ENCODE results near the gene HOXA9. TPM values are rescaled to one million over a fixed set of nuclear protein-coding genes. Genes with fewer than 3 reads are reported as not detected.

Gene HOXA9
- total RNA-seq, 2 experiments from 2014 or later, result not detected

- Mint-ChIP-seq H3K27me3 (peaks cover 94% of the 10 kb centered on the region), H3K27ac (no peak overlapping the region), H3K36me3 (ENCODE audit: low read depth) (no peaks in the 10 kb centered on the region), H3K4me1 (peaks cover 24% of the 10 kb centered on the region), H3K4me3 (no peak overlapping the region), H3K9me3 (no peaks in the 10 kb centered on the region)
- peak; percentile 9 for DNase-seq
- ChIA-PET CTCF (interaction anchor here (1.2 to 1.6 kb wide), 2 partner anchors 10 to 29 kb away, joined by 3 to 5 read pairs; no protein-coding TSS in a partner anchor), POLR2A (interaction anchor here (1.0 kb wide), 1 partner anchor 16 kb away, joined by 3 read pairs; no protein-coding TSS in a partner anchor)
Observed at GRCh38 chr7:27205325-27206280, 40.3 kb upstream of the HOXA9 start.

GRCh38 chr7:27204851-27205322, 39.5 kb upstream of the HOXA9 start:
- Mint-ChIP-seq H3K4me1 (peaks cover 28% of the 10 kb centered on the region), H3K9me3 (no peaks in the 10 kb centered on the region), H3K27me3 (peaks cover 91% of the 10 kb centered on the region), H3K4me3 (no peak overlapping the region), H3K27ac (no peak overlapping the region), H3K36me3 (ENCODE audit: low read depth) (no peaks in the 10 kb centered on the region)
- peak; percentile 12 for DNase-seq
- ChIA-PET CTCF (interaction anchor here (1.2 to 1.6 kb wide), 2 partner anchors 9 to 28 kb away, joined by 3 to 5 read pairs; no protein-coding TSS in a partner anchor), POLR2A (interaction anchor here (1.0 to 1.3 kb wide), 2 partner anchors 15 to 38 kb away, joined by 3 read pairs; partner anchors contain the start of gene EVX1)

- POLR2A ChIA-PET, result interaction anchor here (1.3 kb wide), 1 partner anchor 38 kb away, joined by 3 read pairs; the partner anchor contains the start of gene EVX1
- H3K4me1 Mint-ChIP-seq, result peaks cover 29% of the 10 kb centered on the region
- H3K4me3 Mint-ChIP-seq, result no peak overlapping the region
- DNase-seq, result peak; percentile 5
- CTCF ChIA-PET, result interaction anchor here (1.2 to 1.6 kb wide), 2 partner anchors 8 to 27 kb away, joined by 3 to 5 read pairs; no protein-coding TSS in a partner anchor
- H3K27me3 Mint-ChIP-seq, result peaks cover 87% of the 10 kb centered on the region
- H3K27ac Mint-ChIP-seq, result no peak overlapping the region
- no peaks in the 10 kb centered on the region for H3K9me3 Mint-ChIP-seq
- H3K36me3 Mint-ChIP-seq (ENCODE audit: low read depth), result no peaks in the 10 kb centered on the region
Observed at GRCh38 chr7:27203964-27204594, 38.7 kb upstream of the HOXA9 start.

- peak; percentile 5 for DNase-seq
- ChIA-PET POLR2A (no interaction called here), CTCF (interaction anchor here (1.0 to 1.4 kb wide), 2 partner anchors 8 to 24 kb away, joined by 3 to 8 read pairs; no protein-coding TSS in a partner anchor)
- H3K27me3 Mint-ChIP-seq, result peaks cover 88% of the 10 kb centered on the region
- no peak overlapping the region for H3K27ac Mint-ChIP-seq
- peaks cover 31% of the 10 kb centered on the region for H3K4me1 Mint-ChIP-seq
- H3K36me3 Mint-ChIP-seq (ENCODE audit: low read depth), result no peaks in the 10 kb centered on the region
- H3K9me3 Mint-ChIP-seq, result no peaks in the 10 kb centered on the region
- no peak overlapping the region for H3K4me3 Mint-ChIP-seq
Observed at GRCh38 chr7:27203365-27203953, 38.1 kb upstream of the HOXA9 start.

- H3K27me3 Mint-ChIP-seq, result peaks cover 89% of the 10 kb centered on the region
- peak; percentile 8 for DNase-seq
- no peak overlapping the region for H3K4me3 Mint-ChIP-seq
- no peaks in the 10 kb centered on the region for H3K36me3 Mint-ChIP-seq (ENCODE audit: low read depth)
- H3K4me1 Mint-ChIP-seq, result peaks cover 35% of the 10 kb centered on the region
- POLR2A ChIA-PET, result no interaction called here
- CTCF ChIA-PET, result interaction anchor here (1.0 to 1.4 kb wide), 2 partner anchors 9 to 23 kb away, joined by 3 to 8 read pairs; no protein-coding TSS in a partner anchor
- no peak overlapping the region for H3K27ac Mint-ChIP-seq
- H3K9me3 Mint-ChIP-seq, result no peaks in the 10 kb centered on the region
Observed at GRCh38 chr7:27202862-27203134, 37.5 kb upstream of the HOXA9 start.

GRCh38 chr7:27202018-27202861, 36.9 kb upstream of the HOXA9 start:
- DNase-seq, result peak; percentile 6
- Mint-ChIP-seq H3K36me3 (ENCODE audit: low read depth) (no peaks in the 10 kb centered on the region), H3K9me3 (no peaks in the 10 kb centered on the region), H3K4me3 (no peak overlapping the region), H3K4me1 (peaks cover 35% of the 10 kb centered on the region), H3K27ac (no peak overlapping the region), H3K27me3 (peaks cover 90% of the 10 kb centered on the region)
- POLR2A ChIA-PET, result no interaction called here
- CTCF ChIA-PET, result interaction anchor here (1.0 to 1.4 kb wide), 2 partner anchors 9 to 23 kb away, joined by 3 to 8 read pairs; no protein-coding TSS in a partner anchor

GRCh38 chr7:27201580-27202017, 36.3 kb upstream of the HOXA9 start:
- DNase-seq, result no peak
- Mint-ChIP-seq H3K27me3 (peaks cover 88% of the 10 kb centered on the region), H3K36me3 (ENCODE audit: low read depth) (no peaks in the 10 kb centered on the region), H3K4me1 (peaks cover 35% of the 10 kb centered on the region), H3K27ac (no peak overlapping the region), H3K4me3 (peak overlapping the region; percentile 17), H3K9me3 (no peaks in the 10 kb centered on the region)
- ChIA-PET POLR2A (no interaction called here), CTCF (no interaction called here)

- Mint-ChIP-seq H3K27ac (peak overlapping the region; percentile 21), H3K27me3 (peaks cover 86% of the 10 kb centered on the region), H3K9me3 (no peaks in the 10 kb centered on the region), H3K4me1 (peaks cover 36% of the 10 kb centered on the region), H3K4me3 (peak overlapping the region; percentile 17), H3K36me3 (ENCODE audit: low read depth) (no peaks in the 10 kb centered on the region)
- peak; percentile 12 for DNase-seq
- ChIA-PET POLR2A (no interaction called here), CTCF (no interaction called here)
Observed at GRCh38 chr7:27200761-27201579, 35.6 kb upstream of the HOXA9 start.

GRCh38 chr7:27199849-27200760, 34.8 kb upstream of the HOXA9 start, which contains the start of gene HOXA13:
HOXA13 (minus strand) TSS chr7:27200091; CDS start chr7:27200077, 14 bp downstream.
- POLR2A ChIA-PET, result interaction anchor here (1.3 kb wide), 1 partner anchor 19 kb away, joined by 3 read pairs; no protein-coding TSS in a partner anchor
- CTCF ChIA-PET, result interaction anchor here (0.8 kb wide), 1 partner anchor 11 kb away, joined by 4 read pairs; no protein-coding TSS in a partner anchor
- Mint-ChIP-seq H3K4me1 (peaks cover 32% of the 10 kb centered on the region), H3K27me3 (peaks cover 84% of the 10 kb centered on the region), H3K36me3 (ENCODE audit: low read depth) (no peaks in the 10 kb centered on the region), H3K9me3 (no peaks in the 10 kb centered on the region), H3K27ac (peak within 1 kb of the TSS; percentile 21), H3K4me3 (peak within 1 kb of the TSS; percentile 50)
- no peak for DNase-seq

- POLR2A ChIA-PET, result interaction anchor here (1.3 kb wide), 1 partner anchor 20 kb away, joined by 3 read pairs; no protein-coding TSS in a partner anchor
- H3K9me3 Mint-ChIP-seq, result no peaks in the 10 kb centered on the region
- no peaks in the 10 kb centered on the region for H3K36me3 Mint-ChIP-seq (ENCODE audit: low read depth)
- no peak overlapping the region for H3K27ac Mint-ChIP-seq
- peaks cover 32% of the 10 kb centered on the region for H3K4me1 Mint-ChIP-seq
- peaks cover 83% of the 10 kb centered on the region for H3K27me3 Mint-ChIP-seq
- no peak for DNase-seq
- peak overlapping the region; percentile 17 for H3K4me3 Mint-ChIP-seq
- CTCF ChIA-PET, result interaction anchor here (0.8 to 1.2 kb wide), 3 partner anchors 12 to 38 kb away, joined by 4 read pairs; partner anchors contain the start of gene HOXA11
Observed at GRCh38 chr7:27198871-27199801, 33.8 kb upstream of the HOXA9 start.

Data from activated CD4-positive, alpha-beta memory T cell treated with anti-CD3 and anti-CD28 coated beads, Interleukin-2, amount 10 ng/mL, durations not matched to agents 7 days and 5 days (primary cell).